T-cell (primary cell): ENCODE data around the gene CCL11. TPM values are rescaled to one million over a fixed set of nuclear protein-coding genes. Genes with fewer than 3 reads are reported as not detected.

ENCODE experiments used
- ATAC-seq, 4 experiments: fragments of 200-7000 bp in 3 of 4; fragments of 150-1000 bp in 1 of 4; cut with Tn5 transposase; replicated peaks in 1 of 4; 1 replicate in 3 of 4; 2 replicates in 1 of 4; pipeline ENCODE4 v1.10.0; 2021; ENCODE audit warnings: moderate library complexity in 3 of 4, mild to moderate bottlenecking in 2 of 4, moderate number of reproducible peaks in 1 of 4
- CTCF ChIA-PET, 2 donors: fragments of 300-600 bp; sonication (Branson Sonifier 250); formaldehyde crosslinking; loops; one replicate each; lab custom pipeline; 2022; ENCODE audit warnings: antibody characterized with exemption in 2 of 2; lab: Charles Lee
- POLR2A ChIA-PET, 2 donors: fragments of 300-600 bp; sonication (Branson Sonifier 250); formaldehyde crosslinking; loops; one replicate each; lab custom pipeline; 2022; ENCODE audit warnings: antibody characterized with exemption in 2 of 2; lab: Charles Lee
- DNase-seq, 35 experiments: peaks; one replicate each; pipeline versions ENCODE4 v3.0.0 to v3.0.0-alpha.2; 2013 to 2023
- H3K27ac ChIP-seq: one replicate; pipeline ENCODE4 v1.5.1; 2013; ENCODE audit warnings: low read length
- H3K27me3 ChIP-seq, 2 experiments: replicated peaks in 1 of 2; 1 replicate in 1 of 2; 2 replicates in 1 of 2; pipeline versions ENCODE4 v1.6.1 to v1.7.0; 2013; ENCODE audit warnings: low read length in 1 of 2, mixed read lengths in 1 of 2; ENCODE audit not compliant: control insufficient read depth in 2 of 2, insufficient read depth in 2 of 2; ENCODE audit errors: extremely low read depth in 1 of 2
- H3K36me3 ChIP-seq, 2 donors: 1 replicate in 1 of 2; 2 replicates in 1 of 2; pipeline versions ENCODE4 v1.6.1 to v1.7.0; 2013; ENCODE audit warnings: low read length in 1 of 2; ENCODE audit not compliant: control insufficient read depth in 2 of 2, insufficient read depth in 1 of 2; ENCODE audit errors: extremely low read depth in 1 of 2
- H3K4me1 ChIP-seq, 2 experiments: 1 replicate in 1 of 2; 2 replicates in 1 of 2; pipeline versions ENCODE4 v1.6.1 to v1.7.0; 2013; ENCODE audit warnings: low read length in 2 of 2, mixed read lengths in 1 of 2; ENCODE audit not compliant: insufficient read depth in 2 of 2, control insufficient read depth in 1 of 2; ENCODE audit errors: extremely low read depth in 1 of 2
- H3K4me3 ChIP-seq, 2 donors: 1 replicate in 1 of 2; 2 replicates in 1 of 2; pipeline versions ENCODE4 v1.5.1 to v1.7.0; 2013; ENCODE audit warnings: mild to moderate bottlenecking in 2 of 2, low read length in 1 of 2, moderate library complexity in 1 of 2; ENCODE audit not compliant: control insufficient read depth in 1 of 2; ENCODE audit errors: extremely low read depth in 1 of 2
- H3K9me3 ChIP-seq: 2 replicates; pipeline ENCODE4 v1.7.0; 2013
- H3K27ac Mint-ChIP-seq, 2 donors: one replicate each; pipeline ENCODE4 v1.8.0; 2020 to 2021; ENCODE audit warnings: mild to moderate bottlenecking in 2 of 2, mixed read lengths in 2 of 2
- H3K27me3 Mint-ChIP-seq, 2 donors: one replicate each; pipeline ENCODE4 v1.8.0; 2021 to 2022; ENCODE audit warnings: mixed read lengths in 2 of 2
- H3K36me3 Mint-ChIP-seq: one replicate; pipeline ENCODE4 v1.8.0; 2021; ENCODE audit warnings: mixed read lengths
- H3K4me1 Mint-ChIP-seq, 3 donors: one replicate each; pipeline ENCODE4 v1.8.0; 2020 to 2022; ENCODE audit warnings: mixed read lengths in 3 of 3, mild to moderate bottlenecking in 1 of 3
- H3K4me3 Mint-ChIP-seq, 3 donors: one replicate each; pipeline ENCODE4 v1.8.0; 2020 to 2022; ENCODE audit warnings: mild to moderate bottlenecking in 3 of 3, mixed read lengths in 3 of 3, moderate library complexity in 3 of 3
- H3K9me3 Mint-ChIP-seq, 3 donors: one replicate each; pipeline ENCODE4 v1.8.0; 2020 to 2022; ENCODE audit warnings: mixed read lengths in 3 of 3
- WGBS: methylation state at CpG from one replicate; pipeline ENCODE4 v1.1.5; 2013; ENCODE audit warnings: missing lambda C conversion rate; ENCODE audit not compliant: insufficient coverage; 5-methylcytosine and 5-hydroxymethylcytosine counted together
- total RNA-seq, 35 experiments: library from RNA in 6 of 35; stranded (reverse) in 6 of 35; fragments of 120-200 nt in 1 of 35; gene quantifications; one replicate each; pipeline versions ENCODE4 v1.2.1 to v1.2.4 and lab custom pipeline; 2013 to 2026

Gene CCL11
- total RNA-seq, 5 donors from 2014 or later (not counting 1 experiment from before 2014, with no cell fraction given), result not detected

DNA sequence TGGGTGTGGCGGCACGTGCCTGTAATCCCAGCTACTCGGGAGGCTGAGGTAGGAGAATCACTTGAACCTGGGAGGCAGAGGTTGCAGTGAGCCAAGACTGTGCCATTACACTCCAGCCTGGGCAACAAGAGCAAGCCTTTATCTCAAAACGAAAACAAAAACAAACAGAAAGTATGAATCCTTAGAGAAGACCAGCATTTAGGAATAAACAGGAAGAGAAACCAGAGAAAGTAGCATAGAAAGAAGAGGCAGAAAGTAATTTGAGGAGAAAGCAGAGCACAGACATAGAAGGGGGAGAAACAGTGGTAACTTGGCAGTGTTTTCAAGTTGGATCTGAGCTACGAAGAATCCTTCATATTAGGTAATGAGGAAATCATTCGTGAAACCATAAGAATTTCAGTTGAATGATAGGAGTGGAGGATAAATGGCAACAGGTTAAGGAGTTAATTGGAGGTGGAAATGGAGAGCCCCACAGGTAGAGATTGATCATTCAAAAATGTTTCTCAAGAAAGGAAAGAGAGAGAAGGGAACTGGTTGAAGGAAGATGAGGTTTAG lies 40.1 kb upstream of the CCL11 start:
- no peak overlapping the region for H3K27ac ChIP-seq
- H3K9me3 ChIP-seq, result no peaks in the 10 kb centered on the region
- no peaks in the 10 kb centered on the region for H3K4me1 ChIP-seq
- Mint-ChIP-seq H3K4me3 (no peak overlapping the region), H3K36me3 (no peaks in the 10 kb centered on the region), H3K27ac (no peak overlapping the region), H3K9me3 (no peaks in the 10 kb centered on the region), H3K27me3 (peaks cover 10% of the 10 kb centered on the region in 2 donors), H3K4me1 (no peaks in the 10 kb centered on the region)
- 87% methylated on average over 2 of the region's 6 CpGs for WGBS
- H3K27me3 ChIP-seq, result peaks cover 0 to 7% of the 10 kb centered on the region in 2 experiments
- ATAC-seq, result no peak
- CTCF ChIA-PET, result no interaction called here
- no peak overlapping the region for H3K4me3 ChIP-seq
- POLR2A ChIA-PET, result no interaction called here
- H3K36me3 ChIP-seq, result no peaks in the 10 kb centered on the region
- no peak for DNase-seq

DNA sequence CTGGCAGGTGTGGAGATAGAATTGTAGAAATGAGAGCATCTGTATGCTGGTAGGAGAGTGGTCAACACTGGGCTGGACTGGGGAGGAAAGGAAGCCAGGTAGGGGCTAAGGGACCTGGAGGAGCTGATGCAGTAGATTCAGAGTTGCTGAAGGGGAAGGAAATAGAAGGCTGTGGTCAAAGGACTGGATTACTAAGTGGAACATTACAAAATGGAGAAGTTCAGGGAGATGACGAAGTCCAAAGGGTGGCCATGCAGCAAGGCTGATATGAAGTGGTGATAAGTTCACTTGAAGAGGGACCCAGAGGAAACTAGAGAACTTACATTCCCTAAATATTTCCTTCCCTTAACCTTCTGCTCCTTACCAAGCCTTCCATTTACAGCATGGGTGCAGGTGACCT lies 39.1 kb upstream of the CCL11 start:
- no peaks in the 10 kb centered on the region for H3K36me3 ChIP-seq
- H3K27me3 ChIP-seq, result peaks cover 0 to 7% of the 10 kb centered on the region in 2 experiments
- H3K4me1 ChIP-seq, result no peaks in the 10 kb centered on the region
- DNase-seq (peak in 1 of 35 experiments; percentile 15), ATAC-seq (no peak)
- H3K9me3 ChIP-seq, result no peaks in the 10 kb centered on the region
- CTCF ChIA-PET, result no interaction called here
- Mint-ChIP-seq H3K27me3 (peaks cover 8 to 12% of the 10 kb centered on the region in 2 donors), H3K4me3 (no peak overlapping the region), H3K9me3 (no peaks in the 10 kb centered on the region), H3K4me1 (no peaks in the 10 kb centered on the region), H3K36me3 (no peaks in the 10 kb centered on the region), H3K27ac (no peak overlapping the region)
- WGBS, result no CpG with 5 or more reads among the region's 1 CpG
- POLR2A ChIA-PET, result no interaction called here
- no peak overlapping the region for H3K4me3 ChIP-seq
- H3K27ac ChIP-seq, result no peak overlapping the region

GRCh38 chr17:34246881-34247280 lies 38.7 kb upstream of the CCL11 start:
- ChIA-PET CTCF (no interaction called here), POLR2A (no interaction called here)
- no CpG with 5 or more reads among the region's 3 CpGs for WGBS
- Histone ChIP-seq H3K9me3 (no peaks in the 10 kb centered on the region), H3K27ac (no peak overlapping the region), H3K27me3 (peaks cover 0 to 7% of the 10 kb centered on the region in 2 experiments), H3K36me3 (no peaks in the 10 kb centered on the region), H3K4me1 (no peaks in the 10 kb centered on the region), H3K4me3 (no peak overlapping the region)
- no peaks in the 10 kb centered on the region for H3K4me1 Mint-ChIP-seq
- H3K27me3 Mint-ChIP-seq, result peaks cover 10 to 12% of the 10 kb centered on the region in 2 donors
- no peaks in the 10 kb centered on the region for H3K36me3 Mint-ChIP-seq
- H3K27ac Mint-ChIP-seq, result no peak overlapping the region
- ATAC-seq, result no peak
- DNase-seq, result no peak
- H3K9me3 Mint-ChIP-seq, result no peaks in the 10 kb centered on the region
- no peak overlapping the region for H3K4me3 Mint-ChIP-seq

DNA sequence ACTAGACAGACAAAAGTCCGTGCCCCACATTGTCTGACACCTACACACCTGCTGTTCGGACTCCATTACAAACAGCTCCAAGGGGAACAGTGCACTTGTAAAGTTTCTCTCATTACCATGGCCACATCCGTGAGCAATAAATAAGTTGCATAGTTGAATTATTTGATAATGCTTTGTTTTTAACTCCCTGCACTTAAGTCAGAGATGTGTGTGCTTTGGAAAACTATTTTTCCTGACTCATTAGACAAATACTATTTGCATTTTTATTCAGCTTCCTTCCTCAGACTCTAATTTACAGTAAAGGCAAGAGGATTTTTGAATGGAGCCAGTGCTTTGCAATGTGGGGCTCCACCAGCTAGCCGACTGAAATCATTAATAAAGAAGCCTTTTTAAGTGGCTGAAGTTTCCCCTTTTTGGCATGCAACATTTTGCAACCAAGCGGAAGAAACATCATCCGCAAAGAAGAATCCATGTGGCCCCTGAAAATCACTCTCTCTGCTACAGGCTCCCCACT lies 37.0 kb upstream of the CCL11 start:
- no peak overlapping the region for H3K4me3 ChIP-seq
- DNase-seq (no peak), ATAC-seq (no peak)
- H3K4me1 Mint-ChIP-seq, result no peaks in the 10 kb centered on the region
- no peaks in the 10 kb centered on the region for H3K9me3 Mint-ChIP-seq
- peaks cover 12 to 14% of the 10 kb centered on the region in 2 donors for H3K27me3 Mint-ChIP-seq
- H3K27me3 ChIP-seq, result peaks cover 0 to 10% of the 10 kb centered on the region in 2 experiments
- H3K9me3 ChIP-seq, result no peaks in the 10 kb centered on the region
- H3K36me3 Mint-ChIP-seq, result no peaks in the 10 kb centered on the region
- H3K27ac ChIP-seq, result no peak overlapping the region
- H3K36me3 ChIP-seq, result no peaks in the 10 kb centered on the region
- 67% methylated on average over 3 of the region's 6 CpGs for WGBS
- CTCF ChIA-PET, result no interaction called here
- no peak overlapping the region for H3K27ac Mint-ChIP-seq
- no peaks in the 10 kb centered on the region for H3K4me1 ChIP-seq
- POLR2A ChIA-PET, result interaction anchor here in 1 of 2 donors (0.5 kb wide), 1 partner anchor 24 kb away, joined by 3 read pairs; no protein-coding TSS in a partner anchor
- H3K4me3 Mint-ChIP-seq, result no peak overlapping the region

GRCh38 chr17:34249061-34249460 lies 36.5 kb upstream of the CCL11 start:
- WGBS, result 50% methylated on average over 1 of the region's 1 CpG
- no peaks in the 10 kb centered on the region for H3K9me3 ChIP-seq
- ChIA-PET CTCF (no interaction called here), POLR2A (interaction anchor here in 1 of 2 donors (0.5 kb wide), 1 partner anchor 24 kb away, joined by 3 read pairs; no protein-coding TSS in a partner anchor)
- no peak overlapping the region for H3K4me3 ChIP-seq
- no peaks in the 10 kb centered on the region for H3K4me1 ChIP-seq
- H3K9me3 Mint-ChIP-seq, result no peaks in the 10 kb centered on the region
- peaks cover 0 to 12% of the 10 kb centered on the region in 2 experiments for H3K27me3 ChIP-seq
- DNase-seq (no peak), ATAC-seq (no peak)
- H3K36me3 Mint-ChIP-seq, result no peaks in the 10 kb centered on the region
- H3K27me3 Mint-ChIP-seq, result peaks cover 13 to 14% of the 10 kb centered on the region in 2 donors
- H3K4me1 Mint-ChIP-seq, result no peaks in the 10 kb centered on the region
- H3K4me3 Mint-ChIP-seq, result no peak overlapping the region
- no peak overlapping the region for H3K27ac Mint-ChIP-seq
- H3K27ac ChIP-seq, result no peak overlapping the region
- no peaks in the 10 kb centered on the region for H3K36me3 ChIP-seq

- H3K4me3 ChIP-seq, result no peak overlapping the region
- Mint-ChIP-seq H3K4me3 (no peak overlapping the region), H3K27me3 (peaks cover 14 to 15% of the 10 kb centered on the region in 2 donors), H3K4me1 (no peaks in the 10 kb centered on the region), H3K9me3 (no peaks in the 10 kb centered on the region), H3K36me3 (no peaks in the 10 kb centered on the region), H3K27ac (no peak overlapping the region)
- H3K27me3 ChIP-seq, result peaks cover 0 to 12% of the 10 kb centered on the region in 2 experiments
- H3K4me1 ChIP-seq, result no peaks in the 10 kb centered on the region
- no peaks in the 10 kb centered on the region for H3K36me3 ChIP-seq
- no peak for DNase-seq
- 33% methylated on average over 1 of the region's 1 CpG for WGBS
- no peak for ATAC-seq
- no peaks in the 10 kb centered on the region for H3K9me3 ChIP-seq
- no peak overlapping the region for H3K27ac ChIP-seq
- ChIA-PET POLR2A (no interaction called here), CTCF (no interaction called here)
These were observed 36.1 kb upstream of the CCL11 start for GRCh38 chr17:34249478-34249877.
